Raji (cell line): ENCODE results near the gene ETV6.

Experiments used
- POLR2A ChIP-seq: IDR thresholded peaks from 2 replicates; pipeline ENCODE4 v1.6.1; 2011; ENCODE audit warnings: low read depth, low read length, control low read depth; ENCODE audit not compliant: insufficient read depth

The ETV6 gene

DNA sequence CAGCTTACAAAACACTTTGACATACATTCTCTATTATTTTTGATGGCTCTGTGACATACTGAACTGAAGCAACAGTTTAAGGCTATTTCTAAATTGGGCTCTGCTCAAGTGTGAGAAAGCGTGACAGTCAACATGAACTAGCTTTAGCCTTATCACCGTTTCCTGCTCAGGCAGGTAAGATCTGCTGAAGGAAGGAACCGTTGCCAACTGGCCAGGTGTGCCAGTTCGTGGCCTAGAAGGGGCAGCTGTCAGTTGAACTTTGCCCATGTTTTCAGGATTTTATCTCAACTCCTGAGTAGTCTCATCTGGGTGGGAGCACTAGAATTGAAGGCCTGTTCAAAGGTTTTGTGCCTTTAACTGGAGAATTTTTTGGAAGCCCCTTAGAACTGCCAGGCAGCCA is 79.5 kb downstream of the ETV6 start:
- no peak for TF ChIP-seq POLR2A

DNA sequence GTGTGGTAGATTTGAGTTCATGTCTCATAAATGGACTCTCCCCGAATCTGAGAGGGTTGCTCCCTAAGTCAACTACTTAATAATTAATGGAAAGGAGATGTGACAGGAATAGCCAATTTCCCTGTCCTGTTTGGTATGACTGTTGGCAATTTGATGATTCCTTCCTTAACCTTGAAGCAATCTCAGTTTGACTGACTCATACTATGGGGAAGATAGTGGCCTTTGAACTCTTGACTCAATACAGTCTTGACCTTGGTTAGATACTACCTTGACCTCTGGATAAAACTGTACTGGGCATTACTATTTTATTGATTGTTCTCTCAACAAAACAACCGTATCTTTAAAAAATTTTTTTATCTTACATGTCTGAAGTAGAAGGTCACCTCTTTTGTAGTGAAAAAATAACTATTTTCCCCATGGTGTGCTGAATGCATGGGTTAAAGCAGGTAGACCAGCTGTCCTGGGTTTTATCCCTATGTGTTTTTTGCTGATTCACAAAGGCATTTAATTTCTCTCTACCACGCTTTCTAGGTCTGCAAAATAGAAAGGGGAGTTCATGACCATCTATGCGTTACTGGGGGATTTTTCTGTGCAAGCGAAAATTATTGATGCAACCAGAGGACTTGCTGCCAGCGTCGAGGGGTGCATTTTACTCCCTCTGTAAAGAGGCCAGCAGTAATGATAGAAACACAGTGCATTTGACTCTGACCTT is 80.1 kb downstream of the ETV6 start:
- TF ChIP-seq POLR2A: no peak

DNA sequence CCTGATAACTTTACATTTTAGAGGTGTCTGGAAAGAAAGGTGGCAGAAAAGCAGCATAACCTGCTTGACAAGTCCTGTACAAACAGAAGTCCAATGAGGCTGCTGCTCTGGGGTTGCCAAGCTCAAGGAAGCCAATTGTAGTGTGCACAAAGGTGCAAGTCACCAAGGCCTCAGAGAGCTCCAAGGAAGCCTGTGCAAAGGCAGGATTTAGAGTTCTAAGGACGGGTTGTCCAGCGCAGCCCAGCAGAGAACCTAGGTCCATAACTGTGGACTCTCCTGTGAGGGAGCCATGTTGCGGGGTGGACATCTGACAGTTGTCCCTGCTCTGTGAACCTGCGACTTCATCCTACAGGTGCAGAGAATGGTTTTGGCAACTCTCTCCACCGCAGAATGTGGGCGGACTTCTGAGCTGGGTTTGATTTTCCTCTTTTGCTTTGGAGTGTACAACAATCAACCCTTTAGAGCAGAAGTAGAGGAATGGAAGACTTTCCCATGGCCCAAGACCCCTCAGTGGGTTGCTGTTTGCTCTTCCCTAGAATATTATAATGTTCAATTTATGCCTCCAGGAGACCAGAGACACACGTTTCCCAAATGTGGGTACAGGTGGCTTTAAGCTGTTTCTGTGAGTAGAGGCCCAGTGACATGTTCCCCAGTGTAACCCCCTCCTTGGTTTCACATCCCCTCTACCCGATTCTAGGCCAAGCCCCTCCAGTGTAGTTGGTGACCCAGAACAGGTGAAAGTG is 81.0 kb downstream of the ETV6 start:
- TF ChIP-seq POLR2A: peak; percentile 42; the same call in 1 of the 2 replicates

DNA sequence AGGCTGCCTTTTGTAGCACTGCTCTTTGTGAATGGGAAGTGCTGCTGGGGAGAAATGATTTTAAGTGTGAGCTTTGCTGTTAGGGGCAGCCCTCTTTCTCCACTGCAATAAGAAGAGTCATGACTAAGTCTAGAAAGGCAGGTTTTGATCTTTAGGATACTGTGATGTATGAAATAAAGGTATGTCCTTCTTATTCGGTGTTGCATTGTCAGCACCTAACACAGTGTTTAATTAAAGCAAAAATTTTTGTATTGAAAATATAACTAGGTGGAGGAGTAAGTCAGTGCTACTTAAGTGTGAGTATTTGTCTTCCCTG is 81.5 kb downstream of the ETV6 start:
- peak; percentile 7; the same call in 1 of the 2 replicates for TF ChIP-seq POLR2A

DNA sequence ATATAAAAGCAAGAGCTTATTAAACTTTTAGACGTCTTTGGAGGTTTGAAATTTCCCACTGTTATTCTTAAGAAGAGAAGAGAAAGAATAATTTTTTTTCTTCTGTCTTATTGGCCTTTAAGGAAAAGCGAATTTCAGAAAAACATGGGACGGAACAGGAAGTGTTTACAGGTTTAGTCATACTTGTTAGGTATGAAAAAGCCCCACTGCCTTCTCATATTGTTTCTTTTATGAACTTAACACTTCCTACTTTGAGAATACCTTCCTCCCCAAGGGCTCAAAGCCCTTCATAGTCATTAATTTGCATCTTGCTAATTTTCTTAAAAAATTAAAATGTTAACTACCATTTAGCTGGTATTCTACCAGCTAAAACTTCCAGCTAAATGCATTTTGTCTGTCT is 82.0 kb downstream of the ETV6 start:
- no peak for TF ChIP-seq POLR2A

DNA sequence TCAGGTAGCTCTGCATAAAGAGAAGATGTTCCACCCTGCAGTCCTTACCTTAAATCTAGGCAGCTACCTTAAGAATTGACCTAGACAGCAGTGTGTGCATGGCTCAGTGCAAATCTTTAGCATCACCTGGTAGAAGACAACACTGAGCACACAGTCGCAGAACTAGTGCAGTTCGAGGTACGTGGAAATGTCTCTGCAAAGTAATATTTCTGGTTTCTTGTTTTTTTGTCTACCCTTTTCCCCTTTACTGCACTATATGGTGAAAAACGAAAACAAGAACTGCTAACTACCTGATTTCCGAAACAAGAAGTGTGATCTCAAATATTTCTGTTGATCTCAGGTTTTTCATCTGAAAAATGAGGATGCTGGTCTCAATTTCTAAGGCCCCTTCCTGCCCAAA is 82.5 kb downstream of the ETV6 start:
- no peak; the same call in 1 of the 2 replicates for TF ChIP-seq POLR2A

DNA sequence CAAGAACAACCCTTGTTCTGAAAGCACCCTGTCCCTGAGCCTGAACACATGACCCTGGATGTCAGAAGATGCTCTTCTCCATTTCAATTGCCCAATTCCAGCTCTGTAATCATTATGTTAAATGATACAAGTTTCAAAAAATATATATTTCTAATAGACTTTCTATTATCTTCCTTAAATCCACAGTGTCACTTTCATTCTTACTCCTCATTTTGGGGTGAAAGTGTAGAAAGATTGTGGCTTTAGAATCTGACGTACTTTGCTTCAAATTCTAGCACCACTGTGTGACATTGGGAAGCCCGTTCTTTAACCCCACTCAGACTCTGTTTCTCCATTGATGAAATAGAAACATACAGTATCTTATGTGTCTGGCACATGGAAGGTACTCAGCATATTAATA is 83.2 kb downstream of the ETV6 start:
- no peak for TF ChIP-seq POLR2A

DNA sequence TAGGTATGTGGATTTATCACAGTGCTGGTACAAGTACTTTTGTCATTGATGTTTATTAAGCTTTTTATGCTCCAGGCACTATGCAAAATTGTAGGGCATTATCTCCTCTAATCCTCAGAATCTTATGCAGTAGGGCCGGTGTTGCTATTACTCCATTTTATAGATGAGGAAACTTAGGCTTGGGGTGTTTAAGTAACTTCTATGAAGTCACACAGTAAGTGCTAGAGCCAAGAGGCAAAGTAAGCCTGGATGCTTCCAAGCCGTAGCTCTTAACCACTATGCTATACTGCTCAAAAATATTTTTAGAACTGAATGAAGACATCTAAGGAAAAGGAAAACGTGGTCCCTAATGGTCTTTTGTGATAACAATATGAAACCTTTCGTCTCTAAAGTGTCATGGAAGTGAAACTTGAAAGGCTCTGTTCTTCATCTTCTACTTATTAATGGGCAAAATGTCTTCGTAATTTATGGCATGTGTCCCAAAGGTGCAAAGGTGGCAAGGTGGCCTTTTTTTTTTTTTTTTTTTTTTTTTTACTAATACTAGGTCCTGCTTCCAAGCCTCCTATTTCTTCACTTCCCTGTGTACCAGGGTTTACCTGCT is 85.2 kb downstream of the ETV6 start:
- TF ChIP-seq POLR2A: no peak

DNA sequence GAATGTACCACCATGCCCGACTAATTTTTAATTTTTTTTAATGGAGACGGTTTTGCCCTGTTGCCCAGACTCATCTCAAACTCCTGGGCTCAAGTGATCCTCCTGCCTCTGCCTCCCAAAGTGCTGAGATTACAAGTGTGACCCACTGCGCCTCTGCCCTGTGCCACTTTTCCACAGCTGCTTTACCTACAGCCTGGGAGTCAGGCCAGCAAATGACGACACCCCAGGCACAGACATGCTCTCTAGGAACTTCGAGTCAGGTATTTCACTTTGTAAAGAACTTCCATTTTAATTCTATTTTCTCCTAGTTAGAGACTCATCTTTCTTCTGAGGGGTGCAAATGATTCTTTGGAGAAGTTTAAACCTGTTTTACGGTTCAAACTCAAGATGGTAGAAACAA is 89.0 kb downstream of the ETV6 start:
- TF ChIP-seq POLR2A: no peak

DNA sequence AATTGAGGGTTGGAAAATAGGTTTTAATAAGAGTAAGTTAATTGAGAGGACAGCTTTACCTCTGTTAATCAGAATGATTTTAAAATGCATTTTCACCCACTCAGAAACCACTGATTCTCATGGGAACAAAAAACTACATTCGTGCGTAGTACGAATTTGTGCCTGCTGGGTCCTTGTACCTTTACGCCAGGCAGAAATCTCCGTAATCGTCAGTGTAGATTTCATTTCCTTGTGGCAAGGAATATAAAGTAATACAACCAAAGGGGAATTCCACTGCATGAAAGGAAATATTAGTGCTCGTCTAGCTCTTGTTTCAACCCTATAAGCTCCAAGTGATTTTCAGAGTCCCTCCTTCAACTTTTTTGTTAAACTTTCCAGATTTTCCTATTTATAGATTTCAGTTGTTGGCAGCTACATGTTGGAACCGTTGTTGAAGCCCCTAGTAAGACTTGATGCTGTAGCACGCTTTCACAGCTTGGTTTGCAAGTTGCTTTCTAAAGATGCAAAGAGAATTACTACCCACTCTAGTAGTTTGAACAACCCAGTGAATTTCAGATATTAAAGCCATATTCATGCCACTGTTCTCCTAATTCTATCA is 90.6 kb downstream of the ETV6 start:
- no peak for TF ChIP-seq POLR2A

DNA sequence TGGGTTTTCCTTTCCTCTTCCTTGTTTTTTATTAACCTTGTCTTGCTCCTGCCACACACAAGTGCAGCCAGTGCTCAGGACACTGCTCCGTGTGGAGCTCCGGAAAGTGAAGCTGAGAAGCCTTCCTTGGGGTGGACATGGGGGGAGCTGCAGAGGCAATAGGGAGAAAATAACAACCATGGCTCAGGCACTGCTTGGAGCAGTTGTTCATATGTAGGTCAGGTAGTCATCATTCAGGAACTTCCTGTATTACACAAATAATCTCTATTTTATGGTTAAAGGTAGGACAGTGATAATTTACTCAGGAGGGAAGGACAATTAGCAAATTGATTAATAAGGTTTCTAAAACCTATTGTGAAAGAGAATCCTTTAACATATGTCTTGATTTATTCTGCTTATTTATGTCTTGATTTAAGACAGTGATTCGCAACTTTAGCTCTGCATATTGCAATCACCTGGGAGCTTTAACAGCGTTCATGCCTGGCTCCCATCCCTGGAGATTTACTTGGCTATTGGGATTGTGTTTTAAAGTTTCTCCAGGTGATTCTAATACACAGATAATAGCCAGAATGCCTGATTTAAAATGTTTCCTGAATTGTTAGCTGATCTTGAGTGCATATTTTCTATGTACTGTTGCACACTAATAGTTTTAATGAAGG is 92.1 kb downstream of the ETV6 start:
- no peak for TF ChIP-seq POLR2A

DNA sequence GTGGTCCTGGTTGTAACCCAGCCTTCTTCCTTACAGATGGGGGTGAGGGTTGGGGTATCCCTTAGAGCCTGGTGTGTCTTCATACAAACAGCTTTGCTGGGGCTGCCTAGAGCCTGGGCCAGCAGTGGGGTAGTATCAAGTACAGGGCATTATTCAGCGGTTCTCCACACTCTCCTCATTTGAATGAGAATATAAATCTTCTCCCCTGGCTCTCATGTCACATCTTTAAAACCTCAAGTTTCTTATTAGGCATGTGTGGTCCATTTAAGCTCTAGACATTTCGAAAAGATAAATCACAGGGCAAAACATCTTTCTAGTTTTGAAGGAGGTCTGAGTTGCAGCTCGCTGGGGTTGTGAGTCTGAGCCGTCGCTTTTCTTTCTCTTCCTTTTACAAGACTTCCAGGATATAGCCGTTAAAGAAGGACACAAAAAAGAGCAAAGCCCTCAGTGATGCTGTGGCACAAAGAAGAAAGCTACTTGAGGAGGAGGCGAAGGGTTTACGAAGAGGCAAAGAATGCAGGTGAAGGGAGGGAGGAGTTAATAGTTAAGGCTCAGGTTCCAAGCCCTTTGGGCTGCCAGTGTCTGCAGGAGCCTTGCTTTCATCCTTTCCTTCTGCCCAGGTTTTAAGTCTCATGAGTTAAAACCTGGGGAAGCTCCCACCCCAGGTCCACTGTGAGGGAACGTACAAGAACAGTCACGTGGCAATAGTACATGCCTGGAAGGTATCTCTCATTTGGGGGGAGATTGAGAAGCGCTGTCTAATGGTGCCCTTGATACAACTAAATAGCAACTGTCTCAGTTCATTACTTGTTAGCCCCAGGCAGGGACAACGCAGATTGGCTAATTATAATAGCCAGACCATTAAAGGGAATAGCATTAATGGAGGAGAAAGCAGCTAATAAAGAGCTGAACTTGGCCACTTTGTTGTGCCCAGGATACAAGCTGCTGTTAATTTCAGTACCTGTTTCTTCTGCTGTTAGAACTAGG is 94.2 kb downstream of the ETV6 start:
- TF ChIP-seq POLR2A: no peak

DNA sequence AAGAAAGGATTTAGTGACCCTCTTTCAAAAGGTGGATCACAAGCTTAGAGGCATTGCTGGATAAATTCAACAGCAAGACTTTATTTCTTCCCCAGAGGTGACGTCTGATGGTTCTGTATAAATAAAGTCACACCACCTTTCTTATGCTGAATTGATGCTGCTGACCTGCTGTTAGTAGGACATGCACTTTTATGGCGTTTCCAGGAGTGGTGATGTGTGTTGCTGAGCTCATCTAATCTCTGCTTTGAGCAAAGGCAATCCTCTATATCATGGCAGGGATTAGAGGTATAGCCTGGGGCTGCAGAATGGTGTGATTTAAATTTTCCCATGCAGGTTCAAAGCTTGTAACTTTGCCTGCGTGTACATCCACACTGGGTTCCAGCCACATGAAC is 94.9 kb downstream of the ETV6 start:
- TF ChIP-seq POLR2A: no peak

DNA sequence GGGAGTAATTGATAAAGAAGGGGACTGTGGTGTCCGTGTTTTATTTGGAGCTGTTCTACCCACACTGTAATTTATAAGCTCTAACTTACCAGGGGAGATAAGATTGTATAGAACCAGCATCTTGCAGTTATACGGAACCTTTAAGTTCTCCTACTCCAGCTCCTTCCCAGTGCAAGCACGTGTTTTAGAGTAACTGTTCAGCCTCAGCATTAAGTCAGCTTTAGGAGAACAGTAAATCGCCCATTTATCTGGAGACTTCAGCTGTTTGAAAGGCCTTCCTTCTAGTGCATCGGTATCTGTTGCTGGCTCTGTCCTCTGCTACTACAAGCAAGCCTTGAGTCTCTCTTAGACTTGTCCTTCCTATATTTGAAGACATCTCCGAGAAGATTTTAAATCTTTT is 95.6 kb downstream of the ETV6 start:
- no peak for TF ChIP-seq POLR2A
